ENCODE results near the gene TLE2.
"Not testable (repeated sequence)": the region's sequence is repeated elsewhere in the genome, so short reads cannot be mapped to it uniquely, and the experiment has no call there.

Gene TLE2

DNA sequence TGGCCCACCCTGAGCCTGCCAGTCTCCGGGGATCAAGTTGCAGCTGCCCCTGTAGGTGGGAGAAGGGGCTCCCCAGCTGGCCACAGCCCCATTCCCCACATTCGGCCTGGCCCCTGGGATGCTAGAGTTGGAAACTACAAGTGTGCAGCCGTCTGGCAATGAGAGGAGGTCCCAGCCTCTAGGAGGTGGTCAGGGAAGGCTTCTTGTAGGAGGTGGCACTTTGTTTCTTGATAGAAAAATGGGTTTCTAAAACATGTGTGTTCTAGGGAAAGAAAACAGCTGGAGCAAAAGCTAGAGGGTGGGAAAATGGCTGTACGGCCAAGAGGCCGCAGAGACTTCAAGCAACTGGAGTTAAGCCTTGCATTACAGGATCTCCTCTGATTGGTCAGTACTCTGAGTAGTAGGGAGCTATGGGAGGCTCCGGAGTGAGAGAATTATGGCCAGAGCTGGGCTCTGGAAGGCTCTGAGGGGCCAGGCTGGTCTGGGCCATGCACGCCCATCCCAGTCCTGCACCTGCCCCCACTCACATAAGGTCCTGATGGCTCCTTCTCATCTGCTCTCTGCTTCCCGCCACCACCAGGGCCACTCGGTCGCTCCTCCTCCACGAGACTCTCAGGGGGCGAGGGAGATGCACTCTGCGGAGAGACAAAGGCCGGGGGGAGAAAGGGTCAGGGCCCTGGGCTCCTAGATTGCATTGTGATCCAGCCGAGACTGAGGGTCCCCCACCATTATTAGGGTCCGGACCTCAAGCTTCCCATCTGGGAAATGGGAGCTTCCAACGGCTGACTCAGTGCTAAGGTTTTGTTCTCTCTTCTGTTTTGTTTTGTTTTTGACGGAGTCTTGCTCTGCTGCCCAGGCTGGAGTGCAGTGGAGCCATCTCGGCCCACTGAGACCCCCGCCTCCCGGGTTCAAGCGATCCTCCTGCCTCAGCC is 13.7 kb downstream of the TLE2 start:
- in situ Hi-C loops (cut with HindIII; ENCODE audit: low sequenced_read_pairs) = no loop called here

DNA sequence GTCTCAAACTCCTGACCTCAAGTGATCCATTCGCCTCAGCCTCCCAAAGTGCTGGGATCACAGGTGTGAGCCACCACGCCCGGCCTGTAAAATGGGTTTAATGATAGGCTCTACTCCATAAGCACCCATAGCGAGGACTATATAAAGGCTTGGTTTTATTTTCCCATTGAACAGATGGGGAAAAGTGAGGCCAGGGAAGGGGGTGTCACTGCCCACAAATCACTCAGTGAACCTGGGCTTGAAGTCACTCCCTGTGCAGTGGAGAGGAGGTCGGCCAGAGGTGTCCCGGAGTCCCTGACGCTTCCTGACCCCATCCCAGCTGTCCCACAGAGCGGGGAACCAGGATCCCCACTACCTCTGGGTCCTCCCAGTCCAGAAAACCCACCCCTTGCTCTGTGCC is 14.9 kb downstream of the TLE2 start:
- in situ Hi-C loops (cut with HindIII; ENCODE audit: low sequenced_read_pairs) = no loop called here

DNA sequence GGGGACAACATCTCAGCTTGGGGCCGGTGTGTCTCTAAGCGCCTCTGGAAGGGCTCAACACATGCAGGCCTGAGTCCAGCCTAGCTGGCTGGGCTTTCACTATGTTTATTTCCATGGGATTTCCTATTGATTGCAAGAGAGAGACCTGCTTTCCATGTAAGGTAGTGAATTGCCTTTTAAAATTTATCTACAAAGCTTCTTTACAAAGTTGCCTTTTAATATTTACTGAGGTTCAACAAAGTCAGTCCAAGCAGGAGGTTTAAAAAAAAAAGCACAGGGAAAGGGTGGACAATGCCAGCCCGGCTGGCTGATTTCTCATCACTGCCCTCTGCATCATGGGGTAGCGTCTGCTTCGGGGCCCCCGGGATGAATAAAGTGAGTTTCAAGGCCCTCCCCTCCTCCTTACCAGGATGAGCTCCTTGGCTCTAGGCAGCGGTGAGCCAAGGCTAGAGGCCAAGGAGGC is 15.8 kb downstream of the TLE2 start:
- in situ Hi-C loops (cut with HindIII; ENCODE audit: low sequenced_read_pairs) = no loop called here

GRCh38 chr19:3012621-3013262 is 16.3 kb downstream of the TLE2 start:
- in situ Hi-C loops (cut with HindIII; ENCODE audit: low sequenced_read_pairs) = no loop called here

- in situ Hi-C loops (cut with HindIII; ENCODE audit: low sequenced_read_pairs) = not testable (repeated sequence)
Measured at GRCh38 chr19:3012059-3012458, 17.0 kb downstream of the TLE2 start.

GRCh38 chr19:3010871-3011270 is 18.2 kb downstream of the TLE2 start:
- in situ Hi-C loops (cut with HindIII; ENCODE audit: low sequenced_read_pairs) = no loop called here

- in situ Hi-C loops (cut with HindIII; ENCODE audit: low sequenced_read_pairs) = no loop called here
Measured at GRCh38 chr19:3008994-3009393, 20.1 kb downstream of the TLE2 start.

DNA sequence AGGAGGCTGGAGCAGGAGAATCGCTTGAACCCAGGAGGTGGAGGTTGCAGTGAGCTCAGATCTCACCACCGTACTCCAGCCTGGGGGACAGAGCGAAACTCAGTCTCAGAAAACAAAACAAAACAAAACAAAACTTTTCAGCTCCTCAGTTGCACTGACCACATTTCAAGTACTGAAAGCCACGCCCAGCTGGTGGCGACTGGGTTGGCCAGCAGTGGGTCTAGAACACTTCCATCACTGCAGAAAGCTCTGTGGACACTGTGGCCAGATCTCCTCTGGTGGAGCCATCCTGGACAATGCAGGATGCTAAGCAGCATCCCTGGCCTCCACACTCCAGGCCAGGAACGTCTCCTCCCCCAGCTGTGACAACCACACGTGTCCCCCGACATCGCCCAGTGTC is 21.1 kb downstream of the TLE2 start:
- in situ Hi-C loops (cut with HindIII; ENCODE audit: low sequenced_read_pairs) = no loop called here

- in situ Hi-C loops (cut with HindIII; ENCODE audit: low sequenced_read_pairs) = no loop called here
Measured at GRCh38 chr19:3006075-3006767, 22.9 kb downstream of the TLE2 start.

GRCh38 chr19:3005345-3005744 is 23.7 kb downstream of the TLE2 start:
- in situ Hi-C loops (cut with HindIII; ENCODE audit: low sequenced_read_pairs) = no loop called here

- in situ Hi-C loops (cut with HindIII; ENCODE audit: low sequenced_read_pairs) = no loop called here
Measured at GRCh38 chr19:3004522-3004921, 24.6 kb downstream of the TLE2 start.

DNA sequence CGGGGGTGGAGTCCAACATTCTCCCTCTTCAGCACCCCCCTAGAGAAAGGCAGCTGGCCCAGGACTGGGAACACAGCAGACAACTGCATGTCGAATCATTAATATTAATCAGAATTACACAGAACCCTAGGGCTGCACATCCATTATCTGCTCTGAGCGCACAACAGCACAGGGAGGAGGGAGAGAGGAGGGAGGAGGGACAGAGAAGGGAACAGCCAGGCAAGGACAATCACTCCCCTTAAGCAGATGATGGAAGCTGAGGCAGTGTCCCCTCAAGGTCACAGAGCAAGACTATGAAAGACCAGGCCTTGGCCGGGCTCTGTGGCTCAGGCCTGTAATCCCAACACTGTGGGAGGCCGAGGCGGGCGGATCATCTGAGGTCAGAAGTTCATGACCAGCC is 26.0 kb downstream of the TLE2 start:
- in situ Hi-C loops (cut with HindIII; ENCODE audit: low sequenced_read_pairs) = no loop called here

DNA sequence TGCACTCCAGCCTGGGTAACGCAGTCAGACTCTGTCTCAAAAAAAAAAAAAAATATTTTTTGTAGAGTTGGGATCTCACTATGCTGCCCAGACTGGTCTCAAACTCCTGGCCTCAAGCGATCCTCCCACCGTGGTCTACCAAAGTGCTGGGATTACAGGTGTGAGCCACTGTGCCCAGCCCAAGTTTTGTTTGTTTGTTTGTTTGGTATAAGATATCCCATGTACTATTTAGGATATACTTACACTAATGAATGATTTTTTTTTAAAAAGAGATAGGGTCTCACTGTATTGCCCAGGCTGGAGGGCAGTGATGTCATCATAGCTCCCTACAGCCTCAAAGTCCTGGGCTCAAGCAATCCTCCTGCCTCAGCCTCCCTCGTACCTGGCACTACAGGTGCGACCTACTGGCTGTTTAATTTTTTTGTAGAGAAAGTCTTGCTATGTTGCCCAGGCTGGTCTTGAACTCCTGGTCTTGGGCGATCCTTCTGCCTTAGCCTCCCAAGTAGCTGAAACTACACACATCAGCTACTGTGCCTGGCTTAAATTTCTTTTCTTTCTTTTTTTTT is 27.8 kb downstream of the TLE2 start:
- in situ Hi-C loops (cut with HindIII; ENCODE audit: low sequenced_read_pairs) = no loop called here

GRCh38 chr19:2998642-2999041 is 30.4 kb downstream of the TLE2 start:
- in situ Hi-C loops (cut with HindIII; ENCODE audit: low sequenced_read_pairs) = no loop called here

DNA sequence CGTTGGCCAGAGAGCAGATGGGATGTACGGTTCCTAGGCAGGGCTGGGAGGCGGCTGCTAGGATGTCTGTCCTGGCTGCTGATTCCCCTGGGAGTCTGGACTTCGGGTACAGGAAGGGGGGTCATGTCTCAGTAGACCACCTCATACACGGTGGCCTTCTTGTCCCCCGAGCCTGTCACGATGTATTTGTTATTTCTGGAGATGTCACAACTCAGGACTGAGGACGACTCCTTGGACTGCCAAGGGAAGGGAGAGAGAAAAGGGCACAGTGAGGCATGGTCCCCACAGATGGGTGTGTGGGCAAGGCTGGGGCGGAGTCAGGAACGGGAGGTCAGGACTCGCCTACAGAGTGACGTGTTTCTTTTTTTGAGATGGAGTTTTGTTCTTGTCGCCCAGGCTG is 31.4 kb downstream of the TLE2 start:
- in situ Hi-C loops (cut with HindIII; ENCODE audit: low sequenced_read_pairs) = no loop called here

DNA sequence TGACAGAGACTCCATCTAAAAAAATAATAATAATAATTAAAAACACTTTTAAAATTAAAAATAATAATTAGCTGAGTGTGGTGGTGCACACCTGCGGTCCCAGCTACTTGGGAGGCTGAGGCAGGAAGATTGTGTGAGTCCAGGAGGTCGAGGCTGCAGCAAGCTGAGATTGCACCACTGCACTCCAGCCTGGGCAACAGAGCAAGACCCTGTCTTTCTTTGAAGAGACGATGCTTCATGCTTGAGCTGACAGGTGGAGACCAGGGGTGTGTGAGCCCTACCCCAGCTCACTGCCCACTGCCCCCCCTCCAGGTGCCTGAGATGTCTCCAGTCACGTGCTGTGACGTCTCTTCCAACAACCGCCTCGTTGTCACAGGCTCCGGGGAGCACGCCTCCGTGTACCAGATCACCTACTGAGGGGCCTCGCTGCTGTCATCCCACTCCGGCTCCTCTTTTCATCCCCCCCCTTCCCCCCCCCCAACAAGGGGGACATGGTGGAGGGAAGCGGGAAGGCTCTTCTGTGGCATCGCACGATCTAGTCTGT is 34.4 kb downstream of the TLE2 start:
- in situ Hi-C loops (cut with HindIII; ENCODE audit: low sequenced_read_pairs) = no loop called here

DNA sequence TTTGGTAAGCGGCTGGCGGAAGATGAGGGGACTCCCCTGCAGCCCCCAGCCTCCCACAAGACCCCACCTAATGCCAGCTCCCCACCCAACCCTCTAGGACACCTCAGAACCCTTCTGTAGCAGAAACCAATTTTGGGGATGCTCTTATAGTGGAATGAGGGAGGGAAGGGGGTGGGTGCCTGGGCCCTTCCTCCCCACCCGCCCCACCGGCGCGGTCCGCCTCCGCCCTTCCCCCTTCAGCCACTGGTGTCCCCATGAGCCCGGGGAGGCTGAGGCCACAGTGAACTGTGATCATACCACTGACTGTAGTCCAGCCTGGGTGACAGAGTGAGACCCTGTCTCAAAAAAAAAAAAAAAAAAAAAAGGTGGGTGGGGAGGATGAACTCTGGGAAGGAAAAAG is 35.5 kb downstream of the TLE2 start:
- in situ Hi-C loops (cut with HindIII; ENCODE audit: low sequenced_read_pairs) = no loop called here

DNA sequence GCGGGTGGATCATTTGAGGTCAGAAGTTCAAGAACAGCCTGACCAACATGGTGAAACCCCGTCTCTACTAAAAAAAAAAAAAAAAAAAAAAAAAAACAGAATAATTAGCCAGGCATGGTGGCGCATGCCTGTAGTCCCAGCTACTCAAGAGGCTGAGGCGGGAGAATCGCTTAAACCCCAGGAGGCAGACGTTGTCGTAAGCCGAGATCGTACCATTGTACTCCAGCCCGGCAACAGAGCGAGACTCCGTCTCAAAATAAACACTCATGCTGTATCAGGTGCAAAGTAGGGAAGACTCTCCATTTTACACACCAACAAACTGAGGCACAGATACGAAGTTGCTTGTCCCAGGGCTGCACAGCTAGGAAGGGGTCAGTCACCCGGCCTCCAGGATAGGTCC is 36.1 kb downstream of the TLE2 start:
- in situ Hi-C loops (cut with HindIII; ENCODE audit: low sequenced_read_pairs) = no loop called here

DNA sequence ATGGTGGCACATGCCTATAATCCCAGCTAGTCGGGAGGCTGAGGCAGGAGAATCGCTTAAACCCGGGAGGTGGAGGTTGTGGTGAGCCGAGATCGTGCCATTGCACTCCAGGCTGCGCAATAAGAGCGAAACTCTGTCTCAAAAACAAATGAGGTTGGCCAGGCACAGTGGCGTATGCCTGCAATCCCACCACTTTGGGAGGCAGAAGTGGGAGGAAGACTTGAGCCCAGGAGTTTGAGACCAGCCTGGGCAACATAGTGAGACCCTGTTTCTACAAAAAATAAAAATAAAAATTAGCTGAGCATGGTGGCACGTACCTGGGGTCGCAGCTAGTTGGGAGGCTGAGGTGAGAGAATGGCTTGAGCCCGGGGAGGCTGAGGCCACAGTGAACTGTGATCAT is 36.7 kb downstream of the TLE2 start:
- in situ Hi-C loops (cut with HindIII; ENCODE audit: low sequenced_read_pairs) = not testable (repeated sequence)

GRCh38 chr19:2989236-2989946 is 39.7 kb downstream of the TLE2 start:
- in situ Hi-C loops (cut with HindIII; ENCODE audit: low sequenced_read_pairs) = no loop called here
